Sigmoid colon (tissue), 7 donors: ENCODE data around the gene CCDC91. TPM values are rescaled to one million over a fixed set of nuclear protein-coding genes. Genes with fewer than 3 reads are reported as not detected.

Experiments used
- DNase-seq: peaks from one replicate; pipeline ENCODE4 v3.0.0-alpha.2; 2019
- H3K27ac ChIP-seq, 4 donors: fragments of 200-600 bp; sonication (generic); one replicate each; pipeline ENCODE4 v1.5.1; 2016 to 2019; ENCODE audit warnings: mild to moderate bottlenecking in 1 of 4
- H3K27me3 ChIP-seq, 3 donors: fragments of 200-600 bp; sonication (generic); one replicate each; pipeline ENCODE4 v1.5.1; 2019; ENCODE audit warnings: mild to moderate bottlenecking in 1 of 3
- H3K36me3 ChIP-seq, 4 donors: fragments of 200-600 bp; sonication (generic); one replicate each; pipeline ENCODE4 v1.5.1; 2016 to 2019
- H3K4me1 ChIP-seq, 4 donors: fragments of 200-600 bp; sonication (generic); one replicate each; pipeline ENCODE4 v1.5.1; 2017 to 2019
- H3K4me3 ChIP-seq, 4 donors: fragments of 200-600 bp; sonication (generic); one replicate each; pipeline ENCODE4 v1.5.1; 2017 to 2019; ENCODE audit warnings: mild to moderate bottlenecking in 2 of 4, moderate library complexity in 1 of 4
- H3K9me3 ChIP-seq, 4 donors: fragments of 200-600 bp in 3 of 4; sonication (generic) in 3 of 4; one replicate each; pipeline versions ENCODE4 v1.5.1 to v1.6.1; 2013 to 2019
- CTCF ChIP-seq, 4 experiments: fragments of 450-650 bp in 3 of 4; fragments of 200-600 bp in 1 of 4; IDR thresholded peaks; one replicate each; pipeline ENCODE4 v1.5.1; 2016 to 2019; ENCODE audit warnings: antibody characterized with exemption in 4 of 4, mild to moderate bottlenecking in 3 of 4, moderate library complexity in 2 of 4
- EP300 ChIP-seq, 4 donors: sonication (generic); formaldehyde crosslinking; IDR thresholded peaks; one replicate each; pipeline ENCODE4 v1.6.1; 2017; ENCODE audit warnings: antibody characterized with exemption in 4 of 4
- POLR2A ChIP-seq, 2 donors: fragments of 450-650 bp; IDR thresholded peaks; one replicate each; pipeline ENCODE4 v1.6.1; 2016; ENCODE audit warnings: antibody characterized with exemption in 2 of 2, mild to moderate bottlenecking in 2 of 2, moderate library complexity in 2 of 2
- POLR2AphosphoS5 ChIP-seq, 4 donors: sonication (generic); formaldehyde crosslinking; IDR thresholded peaks; one replicate each; pipeline ENCODE4 v1.6.1; 2017; ENCODE audit warnings: antibody characterized with exemption in 4 of 4
- WGBS, 2 donors: extraction: QIAGEN DNeasy Blood & Tissue Kit; methylation state at CpG; one replicate each; pipeline ENCODE4 v1.1.7; 2013; 5-methylcytosine and 5-hydroxymethylcytosine counted together
- intact Hi-C: fragments of 100-400 bp; cut with DNase I; formaldehyde crosslinking; loops from one replicate; pipeline ENCODE4 v1.15.1; 2023
- polyA plus RNA-seq, 3 donors: library from polyadenylated mRNA; stranded (reverse); fragments of 200-250 nt; gene quantifications; one replicate each; pipeline ENCODE4 v1.2.3, GENCODE V29; 2013
- total RNA-seq, 4 donors: library from RNA; depleted of rRNA; stranded (reverse); fragments of >200 nt; gene quantifications; one replicate each; pipeline ENCODE4 v1.1.0, GENCODE V29; 2016
- donor health status: healthy with polysubstance abuse.
- donor health status: Bipolar disorder and iron deficiency.
- donor health status: healthy.

The CCDC91 gene
- total and polyA plus RNA-seq, 7 donors = 12.4 to 85.7 (median 42.9) TPM

- peaks cover 0 to 18% (median under 1%) of the 10 kb centered on the region in 4 donors for H3K4me1 ChIP-seq
- no peaks in the 10 kb centered on the region for H3K36me3 ChIP-seq
- WGBS, 2 donors = 63 to 71% methylated on average over 3 of the region's 3 CpGs
- peak overlapping the region; percentile 43 to 70 (median 62) for H3K27ac ChIP-seq
- intact Hi-C loops = no loop called here
- TF ChIP-seq CTCF (IDR thresholded peaks at IDR 0.05) = no peak
- TF ChIP-seq EP300 (IDR thresholded peaks at IDR 0.05) = no peak
- TF ChIP-seq POLR2A (IDR thresholded peaks at IDR 0.05) = no peak
- peak; percentile 16 to 49 (median 29) for TF ChIP-seq POLR2AphosphoS5 (IDR thresholded peaks at IDR 0.05)
- DNase-seq = peak; percentile 69
- H3K27me3 ChIP-seq = no peaks in the 10 kb centered on the region
- no peaks in the 10 kb centered on the region for H3K9me3 ChIP-seq
- no peak overlapping the region for H3K4me3 ChIP-seq
These were observed 379.6 kb downstream of the CCDC91 start for GRCh38 chr12:28569698-28570411.

- H3K4me1 ChIP-seq = peaks cover 0 to 28% (median 10%) of the 10 kb centered on the region in 4 donors
- H3K4me3 ChIP-seq = no peak overlapping the region
- intact Hi-C loops = no loop called here
- H3K27me3 ChIP-seq = no peaks in the 10 kb centered on the region
- TF ChIP-seq CTCF (IDR thresholded peaks at IDR 0.05) (no peak), EP300 (IDR thresholded peaks at IDR 0.05) (no peak), POLR2AphosphoS5 (IDR thresholded peaks at IDR 0.05) (no peak), POLR2A (IDR thresholded peaks at IDR 0.05) (no peak)
- no peaks in the 10 kb centered on the region for H3K36me3 ChIP-seq
- no peak for DNase-seq
- peak overlapping the region in 2 of 4 donors; percentile 63 to 70 for H3K27ac ChIP-seq
- no peaks in the 10 kb centered on the region for H3K9me3 ChIP-seq
- WGBS, 2 donors = 86 to 89% methylated on average over 3 of the region's 3 CpGs
These were observed 380.6 kb downstream of the CCDC91 start for GRCh38 chr12:28570811-28571210.

GRCh38 chr12:28574746-28575592 is 384.7 kb downstream of the CCDC91 start:
- Histone ChIP-seq H3K9me3 (no peaks in the 10 kb centered on the region), H3K27me3 (no peaks in the 10 kb centered on the region), H3K4me1 (peaks cover 0 to 40% (median 24%) of the 10 kb centered on the region in 4 donors), H3K27ac (peak overlapping the region in 3 of 4 donors; percentile 8 to 41 (median 39)), H3K36me3 (no peaks in the 10 kb centered on the region), H3K4me3 (no peak overlapping the region)
- TF ChIP-seq POLR2A (IDR thresholded peaks at IDR 0.05) (no peak), POLR2AphosphoS5 (IDR thresholded peaks at IDR 0.05) (peak in 1 of 4 donors; percentile 10)
- WGBS, 2 donors = 73 to 81% methylated on average over 5 of the region's 5 CpGs
- intact Hi-C loops = no loop called here
- DNase-seq = no peak

- H3K4me1 ChIP-seq = peaks cover 0 to 34% (median 24%) of the 10 kb centered on the region in 4 donors
- DNase-seq = no peak
- peak overlapping the region in 3 of 4 donors; percentile 8 to 41 (median 39) for H3K27ac ChIP-seq
- no peaks in the 10 kb centered on the region for H3K9me3 ChIP-seq
- intact Hi-C loops = loop anchor here (2.0 kb wide), 1 partner anchor 57 kb away; no protein-coding TSS in a partner anchor
- TF ChIP-seq POLR2AphosphoS5 (IDR thresholded peaks at IDR 0.05) = no peak
- no peak for TF ChIP-seq CTCF (IDR thresholded peaks at IDR 0.05)
- TF ChIP-seq EP300 (IDR thresholded peaks at IDR 0.05) = no peak
- TF ChIP-seq POLR2A (IDR thresholded peaks at IDR 0.05) = no peak
- H3K27me3 ChIP-seq = no peaks in the 10 kb centered on the region
- no peak overlapping the region for H3K4me3 ChIP-seq
- H3K36me3 ChIP-seq = no peaks in the 10 kb centered on the region
- WGBS, 2 donors = 63 to 80% methylated on average over 3 of the region's 3 CpGs
These were observed 385.4 kb downstream of the CCDC91 start for GRCh38 chr12:28575593-28576205.
